ENCODE results near the gene MT1H.
"Not testable (repeated sequence)": the region's sequence is repeated elsewhere in the genome, so short reads cannot be mapped to it uniquely, and the experiment has no call there.

Gene MT1H

DNA sequence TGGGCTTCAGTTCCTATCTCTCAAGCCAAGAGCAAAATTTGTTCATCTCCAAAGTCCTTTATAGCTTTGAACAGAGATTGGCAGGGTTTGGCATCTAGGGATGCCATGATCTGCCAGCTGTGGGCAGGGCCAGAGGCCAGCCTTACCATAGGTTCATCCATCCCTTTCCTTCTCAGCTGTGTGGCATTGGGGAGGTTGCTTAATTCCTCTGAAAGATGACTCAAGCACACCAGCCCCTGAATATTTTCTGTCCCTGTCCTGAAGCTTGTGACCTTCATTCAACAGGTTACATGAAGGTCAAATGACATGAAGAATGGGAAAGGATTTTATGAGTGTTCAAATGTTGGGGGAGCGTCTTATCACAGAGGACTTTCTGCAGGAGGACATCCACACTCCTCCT lies 5.1 kb upstream of the MT1H start:
- Histone ChIP-seq H3K4me2 (ENCODE audit: low read length) (no peak overlapping the region), H3K79me2 (no peaks in the 10 kb centered on the region), H2AFZ (no peak overlapping the region), H3K4me1 (no peaks in the 10 kb centered on the region), H3K4me3 (ENCODE audit: low read depth, low read length) (no peak overlapping the region), H3K9ac (no peak overlapping the region), H3K27ac (no peak overlapping the region), H3K9me3 (ENCODE audit: control insufficient read depth, low read length) (no peaks in the 10 kb centered on the region), H3K27me3 (ENCODE audit: control insufficient read depth, insufficient read depth, low read length) (peaks cover 2% of the 10 kb centered on the region), H3K36me3 (ENCODE audit: control insufficient read depth, insufficient read depth, low read length) (no peaks in the 10 kb centered on the region)
- TF ChIP-seq, protein P1, sequence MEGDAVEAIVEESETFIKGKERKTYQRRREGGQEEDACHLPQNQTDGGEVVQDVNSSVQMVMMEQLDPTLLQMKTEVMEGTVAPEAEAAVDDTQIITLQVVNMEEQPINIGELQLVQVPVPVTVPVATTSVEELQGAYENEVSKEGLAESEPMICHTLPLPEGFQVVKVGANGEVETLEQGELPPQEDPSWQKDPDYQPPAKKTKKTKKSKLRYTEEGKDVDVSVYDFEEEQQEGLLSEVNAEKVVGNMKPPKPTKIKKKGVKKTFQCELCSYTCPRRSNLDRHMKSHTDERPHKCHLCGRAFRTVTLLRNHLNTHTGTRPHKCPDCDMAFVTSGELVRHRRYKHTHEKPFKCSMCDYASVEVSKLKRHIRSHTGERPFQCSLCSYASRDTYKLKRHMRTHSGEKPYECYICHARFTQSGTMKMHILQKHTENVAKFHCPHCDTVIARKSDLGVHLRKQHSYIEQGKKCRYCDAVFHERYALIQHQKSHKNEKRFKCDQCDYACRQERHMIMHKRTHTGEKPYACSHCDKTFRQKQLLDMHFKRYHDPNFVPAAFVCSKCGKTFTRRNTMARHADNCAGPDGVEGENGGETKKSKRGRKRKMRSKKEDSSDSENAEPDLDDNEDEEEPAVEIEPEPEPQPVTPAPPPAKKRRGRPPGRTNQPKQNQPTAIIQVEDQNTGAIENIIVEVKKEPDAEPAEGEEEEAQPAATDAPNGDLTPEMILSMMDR (IDR thresholded peaks at IDR 0.05) = no peak

DNA sequence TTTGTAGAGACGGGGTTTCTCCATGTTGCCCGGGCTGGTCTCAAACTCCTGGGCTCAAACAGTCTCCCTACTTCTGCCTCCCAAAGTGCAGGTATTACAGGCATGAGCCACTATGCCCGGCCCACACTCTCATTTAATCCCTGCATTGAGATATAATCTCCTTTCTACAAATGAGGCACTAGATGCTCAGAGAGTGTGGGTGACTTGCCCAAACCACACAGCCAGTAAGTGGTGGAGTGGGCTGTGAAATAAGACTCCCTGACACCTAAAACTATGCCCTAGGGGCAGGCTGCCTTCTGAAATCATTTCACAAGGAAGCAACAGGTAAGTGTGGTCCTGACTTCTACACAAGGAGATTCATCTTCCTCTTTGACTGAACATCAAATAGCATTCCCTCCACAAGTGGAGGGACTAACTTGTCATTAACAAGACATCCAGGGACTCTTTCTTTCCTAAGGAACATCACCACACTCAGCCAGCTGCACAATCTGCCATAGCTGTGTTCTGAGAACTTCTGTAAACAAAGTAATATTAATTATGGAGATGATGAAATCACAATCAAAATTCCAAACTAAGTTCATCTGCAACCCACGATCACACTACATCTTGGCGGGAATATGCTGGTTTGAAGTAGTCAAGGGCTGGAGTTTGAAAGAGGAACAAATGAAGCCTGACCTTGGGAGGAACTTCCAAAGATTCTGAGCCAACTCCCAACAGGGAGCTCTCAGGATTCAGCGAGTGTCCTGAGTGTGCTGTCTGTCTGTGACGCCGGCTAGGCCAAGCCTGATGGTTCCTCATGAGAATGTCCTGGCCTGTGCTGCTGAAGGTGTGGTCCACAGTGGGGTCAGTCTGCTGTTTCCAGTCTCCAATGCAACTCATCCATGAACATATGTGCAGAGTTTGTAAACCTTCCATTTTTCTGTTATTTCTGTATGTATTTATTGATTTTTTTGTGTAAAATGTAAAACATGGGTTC lies 4.0 kb upstream of the MT1H start:
- H3K9me3 ChIP-seq (ENCODE audit: control insufficient read depth, low read length); H3K27me3 ChIP-seq (ENCODE audit: control insufficient read depth, insufficient read depth, low read length); H3K4me3 ChIP-seq (ENCODE audit: low read depth, low read length); H3K79me2 ChIP-seq; H3K4me1 ChIP-seq; H3K36me3 ChIP-seq (ENCODE audit: control insufficient read depth, insufficient read depth, low read length); H2AFZ ChIP-seq; H3K27ac ChIP-seq; H3K9ac ChIP-seq; H3K4me2 ChIP-seq (ENCODE audit: low read length): not testable (repeated sequence)

DNA sequence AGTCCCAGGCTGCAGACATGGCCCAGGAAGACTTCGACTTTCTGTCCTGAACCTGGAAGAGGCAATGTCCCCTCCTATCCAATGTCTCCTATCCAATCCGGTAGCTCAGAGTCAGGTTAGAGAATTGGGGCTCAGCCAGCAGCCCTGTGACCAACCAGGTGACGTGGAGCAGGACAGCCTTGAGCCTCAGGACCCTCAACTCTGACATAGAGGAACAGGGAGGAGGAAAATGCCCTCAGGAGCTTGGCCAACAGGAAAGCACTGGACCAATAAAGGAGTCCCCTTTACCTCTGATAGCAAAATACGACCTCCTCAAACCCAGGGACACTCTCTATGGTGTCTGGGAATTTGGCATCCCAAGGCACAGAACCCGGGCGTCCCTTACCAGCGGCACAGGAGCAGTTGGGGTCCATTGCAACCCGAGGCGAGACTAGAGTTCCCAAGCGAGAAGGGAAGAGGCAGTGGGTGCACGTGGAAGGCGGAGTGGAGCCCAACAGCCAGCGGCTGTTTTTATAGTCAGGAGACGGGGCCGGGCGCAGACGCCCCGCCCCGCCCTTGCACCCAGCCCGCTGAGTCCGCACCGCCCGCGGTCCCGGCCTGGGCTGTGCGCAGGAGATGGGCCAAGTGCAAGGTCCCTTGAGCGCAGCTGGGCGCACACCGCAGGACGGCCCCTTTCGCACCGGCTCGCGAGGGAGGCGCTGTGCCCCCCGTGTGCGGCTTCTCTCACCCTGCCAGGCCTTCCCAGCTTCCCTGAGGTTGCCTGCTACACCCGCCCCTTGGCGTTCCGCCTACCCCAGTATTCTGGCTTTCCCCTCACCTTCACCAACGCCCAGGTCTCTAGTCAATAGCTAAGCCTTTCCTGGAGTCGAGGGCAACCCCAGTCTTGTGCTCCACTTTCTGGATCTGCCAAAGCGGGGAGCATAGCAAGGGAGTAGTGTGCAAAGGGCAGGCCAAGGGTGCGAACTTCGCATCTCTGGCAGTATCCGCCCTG lies 1.7 kb upstream of the MT1H start, which contains the start of gene MT1G:
TSS of gene MT1G (minus strand) at position 485 of the 991 bp plus-strand sequence. CDS start at position 413, 72 bp downstream.
- no peak within 1 kb of the TSS for H3K9ac ChIP-seq
- peak within 1 kb of the TSS; percentile 47 for H2AFZ ChIP-seq
- peak within 1 kb of the TSS; percentile 17 for H3K4me2 ChIP-seq (ENCODE audit: low read length)
- no peaks in the 10 kb centered on the region for H3K79me2 ChIP-seq
- H3K4me3 ChIP-seq (ENCODE audit: low read depth, low read length) = no peak within 1 kb of the TSS
- H3K9me3 ChIP-seq (ENCODE audit: control insufficient read depth, low read length) = no peaks in the 10 kb centered on the region
- peaks cover 2% of the 10 kb centered on the region for H3K27me3 ChIP-seq (ENCODE audit: control insufficient read depth, insufficient read depth, low read length)
- H3K4me1 ChIP-seq = no peaks in the 10 kb centered on the region
- no peak within 1 kb of the TSS for H3K27ac ChIP-seq
- TF ChIP-seq, protein P1 (IDR thresholded peaks at IDR 0.05) = no peak
- no peaks in the 10 kb centered on the region for H3K36me3 ChIP-seq (ENCODE audit: control insufficient read depth, insufficient read depth, low read length)

DNA sequence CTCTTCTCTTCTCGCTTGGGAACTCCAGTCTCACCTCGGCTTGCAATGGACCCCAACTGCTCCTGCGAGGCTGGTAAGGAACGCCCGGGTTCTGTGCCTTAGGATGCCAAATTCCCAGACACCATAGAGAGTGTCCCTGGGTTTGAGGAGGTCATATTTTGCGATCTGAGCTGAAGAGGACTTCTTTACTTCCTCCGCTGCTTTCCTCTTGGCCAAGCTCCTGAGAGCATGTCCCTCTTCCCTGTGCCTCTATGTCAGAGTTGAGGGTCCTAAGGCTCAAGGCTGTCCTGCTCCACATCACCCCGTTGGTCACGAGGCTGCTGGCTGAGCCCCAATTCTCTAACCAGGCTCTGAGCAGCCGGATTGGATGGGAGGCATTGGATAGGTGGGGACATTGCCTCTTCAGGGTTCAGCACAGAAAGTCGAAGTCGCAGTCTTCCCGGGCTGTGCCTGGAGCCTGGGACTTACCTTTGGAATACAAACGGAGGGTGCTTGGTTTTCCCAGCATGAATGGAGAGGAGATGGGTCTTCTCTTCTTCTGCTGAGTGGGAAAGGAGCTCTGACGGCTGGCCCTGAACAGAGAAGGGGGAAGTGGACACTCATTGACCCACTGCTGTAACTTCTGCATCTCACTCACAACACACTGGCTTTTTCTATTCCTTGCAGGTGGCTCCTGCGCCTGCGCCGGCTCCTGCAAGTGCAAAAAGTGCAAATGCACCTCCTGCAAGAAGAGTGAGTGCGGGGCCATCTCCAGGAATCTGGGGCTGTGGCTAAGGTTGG lies 416 bp downstream of the MT1H start:
- Histone ChIP-seq H3K27ac (no peak overlapping the region), H3K9ac (no peak overlapping the region), H3K27me3 (ENCODE audit: control insufficient read depth, insufficient read depth, low read length) (peaks cover 2% of the 10 kb centered on the region), H3K9me3 (ENCODE audit: control insufficient read depth, low read length) (no peaks in the 10 kb centered on the region), H3K79me2 (no peaks in the 10 kb centered on the region), H3K4me3 (ENCODE audit: low read depth, low read length) (no peak overlapping the region), H3K4me2 (ENCODE audit: low read length) (no peak overlapping the region), H3K4me1 (no peaks in the 10 kb centered on the region), H3K36me3 (ENCODE audit: control insufficient read depth, insufficient read depth, low read length) (no peaks in the 10 kb centered on the region), H2AFZ (no peak overlapping the region)
- TF ChIP-seq, protein P1 (IDR thresholded peaks at IDR 0.05) = no peak
